GM12892 (cell line): Measurements from ENCODE around the gene PATE3. TPM values are rescaled to one million over a fixed set of nuclear protein-coding genes. Genes with fewer than 3 reads are reported as not detected.

Source experiments
- DNase-seq: peaks from one replicate; pipeline ENCODE4 v3.0.0; 2011; ENCODE audit not compliant: insufficient read length
- FAIRE-seq: peaks from 2 replicates; lab custom pipeline; 2011; peaks lifted over from hg19 to GRCh38; lab: Jason Lieb, UNC
- POLR2A ChIP-seq: IDR thresholded peaks from 2 replicates; pipeline ENCODE4 v1.6.1; 2011; ENCODE audit warnings: low read depth, low read length, control low read depth
- POLR2AphosphoS5 ChIP-seq: IDR thresholded peaks from 2 replicates; pipeline ENCODE4 v1.6.1; 2011; ENCODE audit warnings: low read depth, low read length, control low read depth
- TAF1 ChIP-seq: IDR thresholded peaks from 2 replicates; pipeline ENCODE4 v1.6.1; 2011; ENCODE audit warnings: low read depth, mild to moderate bottlenecking, control low read depth, low read length, borderline replicate concordance
- polyA plus RNA-seq: library from polyadenylated mRNA; unstranded; fragments of >200 nt; gene quantifications from one replicate; pipeline ENCODE4 v1.2.1, GENCODE V29; 2012; ENCODE audit warnings: missing spikeins, inconsistent platforms; ENCODE audit not compliant: missing spikeins

The PATE3 gene
- polyA plus RNA-seq, result not detected

GRCh38 chr11:125787827-125788226, at the start of gene PATE3:
TSS of gene PATE3 (plus strand) at chr11:125788127. CDS start at chr11:125788152, 25 bp downstream.
- FAIRE-seq (no peak), DNase-seq (no peak)
- TF ChIP-seq POLR2AphosphoS5 (no peak), TAF1 (no peak), POLR2A (no peak)

GRCh38 chr11:125740617-125741016, 47.3 kb upstream of the PATE3 start:
- FAIRE-seq (no peak), DNase-seq (no peak)
- TF ChIP-seq TAF1 (no peak), POLR2A (no peak)

GRCh38 chr11:125743681-125744080, 44.2 kb upstream of the PATE3 start:
- TF ChIP-seq POLR2A, result no peak
- TF ChIP-seq POLR2AphosphoS5, result no peak
- TF ChIP-seq TAF1, result no peak
- no peak for FAIRE-seq
- no peak for DNase-seq

- TF ChIP-seq POLR2AphosphoS5 (no peak), TAF1 (no peak), POLR2A (no peak)
- no peak for DNase-seq
- FAIRE-seq, result no peak
Observed at GRCh38 chr11:125745979-125746378, 41.9 kb upstream of the PATE3 start, which contains the start of gene PATE1. TSS of gene PATE1 (plus strand) at chr11:125746279. CDS start at chr11:125746305, 26 bp downstream.

GRCh38 chr11:125750629-125751028, 37.3 kb upstream of the PATE3 start:
- DNase-seq, result no peak
- TF ChIP-seq TAF1 (no peak), POLR2AphosphoS5 (no peak), POLR2A (no peak)
- no peak for FAIRE-seq

- FAIRE-seq, result no peak
- no peak for DNase-seq
Observed at GRCh38 chr11:125756050-125756449, 31.9 kb upstream of the PATE3 start.

GRCh38 chr11:125762445-125762844, 25.5 kb upstream of the PATE3 start:
- no peak for FAIRE-seq
- TF ChIP-seq TAF1 (no peak), POLR2AphosphoS5 (no peak), POLR2A (no peak)
- DNase-seq, result no peak

More at GRCh38 chr11:125756050-125756449, 31.9 kb upstream of the PATE3 start:
- TF ChIP-seq POLR2A (no peak), TAF1 (no peak), POLR2AphosphoS5 (no peak)

GRCh38 chr11:125763483-125763882, 24.4 kb upstream of the PATE3 start:
- no peak for FAIRE-seq

GRCh38 chr11:125766251-125766650, 21.7 kb upstream of the PATE3 start:
- no peak for FAIRE-seq
- TF ChIP-seq POLR2A (no peak), POLR2AphosphoS5 (no peak), TAF1 (no peak)
- DNase-seq, result no peak

More at GRCh38 chr11:125763483-125763882, 24.4 kb upstream of the PATE3 start:
- DNase-seq, result no peak
- no peak for TF ChIP-seq TAF1
- no peak for TF ChIP-seq POLR2A
- no peak for TF ChIP-seq POLR2AphosphoS5

GRCh38 chr11:125768336-125769046, 19.4 kb upstream of the PATE3 start:
- DNase-seq (no peak), FAIRE-seq (no peak)
- TF ChIP-seq POLR2A (no peak), POLR2AphosphoS5 (no peak), TAF1 (no peak)

GRCh38 chr11:125770583-125770982, 17.3 kb upstream of the PATE3 start:
- TF ChIP-seq POLR2AphosphoS5, result no peak
- no peak for TF ChIP-seq POLR2A
- no peak for TF ChIP-seq TAF1
- DNase-seq (no peak), FAIRE-seq (no peak)
